ENCODE data around the gene OR5D16.
"Not testable (repeated sequence)": the region's sequence is repeated elsewhere in the genome, so short reads cannot be mapped to it uniquely, and the experiment has no call there.

OR5D16 gene

GRCh38 chr11:55867354-55867753 is 28.8 kb downstream of the OR5D16 start:
- H4K5ac ChIP-seq (ENCODE audit: low read length); H3K4ac ChIP-seq (ENCODE audit: low read depth, low read length); H2BK5ac ChIP-seq (ENCODE audit: low read length); H3K23ac ChIP-seq (ENCODE audit: low read length); H3K27me3 ChIP-seq (ENCODE audit: insufficient read depth, low read length, poor library complexity); H2BK120ac ChIP-seq (ENCODE audit: low read depth, low read length); H3K36me3 ChIP-seq (ENCODE audit: control insufficient read depth, insufficient read depth, low read length); H3K56ac ChIP-seq (ENCODE audit: low read length); H3K79me1 ChIP-seq (ENCODE audit: low read length); H3K4me3 ChIP-seq (ENCODE audit: low read length); H3K9ac ChIP-seq (ENCODE audit: low read length); H3K4me1 ChIP-seq (ENCODE audit: control insufficient read depth, low read depth, low read length); DNase-seq; H3K18ac ChIP-seq (ENCODE audit: low read length); H2BK15ac ChIP-seq (replicated peaks; ENCODE audit: low read depth); H4K8ac ChIP-seq (ENCODE audit: low read depth, low read length); H3K4me2 ChIP-seq (ENCODE audit: low read length); H2AK5ac ChIP-seq (ENCODE audit: low read length); H3K27ac ChIP-seq (ENCODE audit: low read depth, low read length); H3K79me2 ChIP-seq (ENCODE audit: control insufficient read depth, insufficient read depth, low read length): not testable (repeated sequence)
- WGBS (ENCODE audit: extremely low coverage, insufficient coverage, low lambda C conversion rate): no CpG with 5 or more reads among the region's 4 CpGs

- not testable (repeated sequence) for DNase-seq; H2BK120ac ChIP-seq (ENCODE audit: low read depth, low read length); H3K4ac ChIP-seq (ENCODE audit: low read depth, low read length); H3K27me3 ChIP-seq (ENCODE audit: insufficient read depth, low read length, poor library complexity); H3K18ac ChIP-seq (ENCODE audit: low read length); H3K36me3 ChIP-seq (ENCODE audit: control insufficient read depth, insufficient read depth, low read length); H3K56ac ChIP-seq (ENCODE audit: low read length); H3K4me2 ChIP-seq (ENCODE audit: low read length); H3K9ac ChIP-seq (ENCODE audit: low read length); H3K4me3 ChIP-seq (ENCODE audit: low read length); H3K23ac ChIP-seq (ENCODE audit: low read length); H4K5ac ChIP-seq (ENCODE audit: low read length); H2AK5ac ChIP-seq (ENCODE audit: low read length); H2BK15ac ChIP-seq (replicated peaks; ENCODE audit: low read depth); H3K79me2 ChIP-seq (ENCODE audit: control insufficient read depth, insufficient read depth, low read length); H3K27ac ChIP-seq (ENCODE audit: low read depth, low read length); H3K79me1 ChIP-seq (ENCODE audit: low read length); H4K8ac ChIP-seq (ENCODE audit: low read depth, low read length); H2BK5ac ChIP-seq (ENCODE audit: low read length); H3K4me1 ChIP-seq (ENCODE audit: control insufficient read depth, low read depth, low read length)
- WGBS (ENCODE audit: extremely low coverage, insufficient coverage, low lambda C conversion rate): no CpG with 5 or more reads among the region's 33 CpGs
These were observed 34.2 kb downstream of the OR5D16 start for GRCh38 chr11:55872731-55873130.

GRCh38 chr11:55873146-55873545 is 34.6 kb downstream of the OR5D16 start:
- H3K4me1 ChIP-seq (ENCODE audit: control insufficient read depth, low read depth, low read length); H3K9ac ChIP-seq (ENCODE audit: low read length); H3K4me3 ChIP-seq (ENCODE audit: low read length); H4K8ac ChIP-seq (ENCODE audit: low read depth, low read length); H2BK5ac ChIP-seq (ENCODE audit: low read length); H2AK5ac ChIP-seq (ENCODE audit: low read length); H3K23ac ChIP-seq (ENCODE audit: low read length); H3K79me2 ChIP-seq (ENCODE audit: control insufficient read depth, insufficient read depth, low read length); H4K5ac ChIP-seq (ENCODE audit: low read length); H2BK15ac ChIP-seq (replicated peaks; ENCODE audit: low read depth); H3K4ac ChIP-seq (ENCODE audit: low read depth, low read length); H3K27ac ChIP-seq (ENCODE audit: low read depth, low read length); H3K27me3 ChIP-seq (ENCODE audit: insufficient read depth, low read length, poor library complexity); H3K36me3 ChIP-seq (ENCODE audit: control insufficient read depth, insufficient read depth, low read length); DNase-seq; H3K18ac ChIP-seq (ENCODE audit: low read length); H3K4me2 ChIP-seq (ENCODE audit: low read length); H3K79me1 ChIP-seq (ENCODE audit: low read length); H2BK120ac ChIP-seq (ENCODE audit: low read depth, low read length); H3K56ac ChIP-seq (ENCODE audit: low read length): not testable (repeated sequence)
- WGBS (ENCODE audit: extremely low coverage, insufficient coverage, low lambda C conversion rate): no CpG with 5 or more reads among the region's 34 CpGs

GRCh38 chr11:55882997-55883396 is 44.4 kb downstream of the OR5D16 start, which contains the start of gene TRIM51:
TRIM51 (plus strand) TSS chr11:55883297; CDS start chr11:55885429, 2,132 bp downstream.
- H3K36me3 ChIP-seq (ENCODE audit: control insufficient read depth, insufficient read depth, low read length); H3K56ac ChIP-seq (ENCODE audit: low read length); H2BK5ac ChIP-seq (ENCODE audit: low read length); H4K5ac ChIP-seq (ENCODE audit: low read length); H3K27ac ChIP-seq (ENCODE audit: low read depth, low read length); H3K27me3 ChIP-seq (ENCODE audit: insufficient read depth, low read length, poor library complexity); H3K9ac ChIP-seq (ENCODE audit: low read length); H3K79me2 ChIP-seq (ENCODE audit: control insufficient read depth, insufficient read depth, low read length); H3K4me3 ChIP-seq (ENCODE audit: low read length); H3K79me1 ChIP-seq (ENCODE audit: low read length); H4K8ac ChIP-seq (ENCODE audit: low read depth, low read length); H2AK5ac ChIP-seq (ENCODE audit: low read length); H3K4me2 ChIP-seq (ENCODE audit: low read length); H3K4ac ChIP-seq (ENCODE audit: low read depth, low read length); DNase-seq; H3K18ac ChIP-seq (ENCODE audit: low read length); H3K23ac ChIP-seq (ENCODE audit: low read length); H2BK120ac ChIP-seq (ENCODE audit: low read depth, low read length); H2BK15ac ChIP-seq (replicated peaks; ENCODE audit: low read depth); H3K4me1 ChIP-seq (ENCODE audit: control insufficient read depth, low read depth, low read length): not testable (repeated sequence)
- WGBS (ENCODE audit: extremely low coverage, insufficient coverage, low lambda C conversion rate): no CpG with 5 or more reads among the region's 1 CpG

- H2BK120ac ChIP-seq (ENCODE audit: low read depth, low read length); H3K4me2 ChIP-seq (ENCODE audit: low read length); H3K4me1 ChIP-seq (ENCODE audit: control insufficient read depth, low read depth, low read length); H3K79me1 ChIP-seq (ENCODE audit: low read length); H3K23ac ChIP-seq (ENCODE audit: low read length); H3K27me3 ChIP-seq (ENCODE audit: insufficient read depth, low read length, poor library complexity); H4K8ac ChIP-seq (ENCODE audit: low read depth, low read length); H3K79me2 ChIP-seq (ENCODE audit: control insufficient read depth, insufficient read depth, low read length); H3K36me3 ChIP-seq (ENCODE audit: control insufficient read depth, insufficient read depth, low read length); H3K18ac ChIP-seq (ENCODE audit: low read length); DNase-seq; H2BK5ac ChIP-seq (ENCODE audit: low read length); H3K27ac ChIP-seq (ENCODE audit: low read depth, low read length); H4K5ac ChIP-seq (ENCODE audit: low read length); H2AK5ac ChIP-seq (ENCODE audit: low read length); H3K56ac ChIP-seq (ENCODE audit: low read length); H3K9ac ChIP-seq (ENCODE audit: low read length); H3K4me3 ChIP-seq (ENCODE audit: low read length); H2BK15ac ChIP-seq (replicated peaks; ENCODE audit: low read depth); H3K4ac ChIP-seq (ENCODE audit: low read depth, low read length): not testable (repeated sequence)
- WGBS (ENCODE audit: extremely low coverage, insufficient coverage, low lambda C conversion rate): no CpG with 5 or more reads among the region's 4 CpGs
These were observed 46.4 kb downstream of the OR5D16 start for GRCh38 chr11:55884995-55885394.

- not testable (repeated sequence) for H3K18ac ChIP-seq (ENCODE audit: low read length); H2AK5ac ChIP-seq (ENCODE audit: low read length); H3K79me1 ChIP-seq (ENCODE audit: low read length); H3K4me2 ChIP-seq (ENCODE audit: low read length); DNase-seq; H3K9ac ChIP-seq (ENCODE audit: low read length); H3K27me3 ChIP-seq (ENCODE audit: insufficient read depth, low read length, poor library complexity); H3K4ac ChIP-seq (ENCODE audit: low read depth, low read length); H3K27ac ChIP-seq (ENCODE audit: low read depth, low read length); H3K36me3 ChIP-seq (ENCODE audit: control insufficient read depth, insufficient read depth, low read length); H4K8ac ChIP-seq (ENCODE audit: low read depth, low read length); H3K23ac ChIP-seq (ENCODE audit: low read length); H3K4me3 ChIP-seq (ENCODE audit: low read length); H2BK120ac ChIP-seq (ENCODE audit: low read depth, low read length); H3K4me1 ChIP-seq (ENCODE audit: control insufficient read depth, low read depth, low read length); H3K56ac ChIP-seq (ENCODE audit: low read length); H4K5ac ChIP-seq (ENCODE audit: low read length); H2BK5ac ChIP-seq (ENCODE audit: low read length); H2BK15ac ChIP-seq (replicated peaks; ENCODE audit: low read depth); H3K79me2 ChIP-seq (ENCODE audit: control insufficient read depth, insufficient read depth, low read length)
- WGBS (ENCODE audit: extremely low coverage, insufficient coverage, low lambda C conversion rate): no CpG with 5 or more reads among the region's 9 CpGs
These were observed 46.9 kb downstream of the OR5D16 start for GRCh38 chr11:55885481-55885880.
